ENCODE measurements around the gene RHBDF1.
"Not testable (repeated sequence)": the region's sequence is repeated elsewhere in the genome, so short reads cannot be mapped to it uniquely, and the experiment has no call there.

The RHBDF1 gene

GRCh38 chr16:20886-21285 lies 51.5 kb downstream of the RHBDF1 start:
- H3K4me2 ChIP-seq (ENCODE audit: low read length); H3K27me3 ChIP-seq (ENCODE audit: insufficient read depth, low read length); H3K23ac ChIP-seq (ENCODE audit: low read length); H2BK120ac ChIP-seq (ENCODE audit: insufficient read depth, low read length, poor library complexity); H2AFZ ChIP-seq (ENCODE audit: insufficient read depth, low read length, poor library complexity); H3K18ac ChIP-seq (ENCODE audit: low read length); H3K36me3 ChIP-seq (ENCODE audit: control insufficient read depth in 1 of 2, insufficient read depth in 2 of 2, low read length in 2 of 2); H3K79me1 ChIP-seq (ENCODE audit: low read length); H3K4me1 ChIP-seq (ENCODE audit: control insufficient read depth in 1 of 2, insufficient read depth in 2 of 2, low read length in 2 of 2); H3K9ac ChIP-seq (ENCODE audit: low read length); H2AK5ac ChIP-seq (ENCODE audit: low read length); DNase-seq; H2BK12ac ChIP-seq (ENCODE audit: low read length); H3K9me3 ChIP-seq (ENCODE audit: insufficient read depth, low read depth, low read length); H4K12ac ChIP-seq (ENCODE audit: low read depth, low read length); H2BK5ac ChIP-seq (ENCODE audit: low read depth, low read length, poor library complexity); H3K4me3 ChIP-seq (ENCODE audit: low read depth, low read length); H4K91ac ChIP-seq (ENCODE audit: low read depth, low read length); H3K79me2 ChIP-seq (ENCODE audit: control insufficient read depth, insufficient read depth, low read length, poor library complexity); H4K8ac ChIP-seq (ENCODE audit: low read depth, low read length); H3K14ac ChIP-seq (ENCODE audit: low read length); H3K27ac ChIP-seq (ENCODE audit: low read depth, low read length); H3K4ac ChIP-seq (ENCODE audit: low read depth, low read length): not testable (repeated sequence)
- WGBS (ENCODE audit: extremely low coverage, insufficient coverage, insufficient read length): no CpG with 5 or more reads among the region's 12 CpGs

GRCh38 chr16:17062-17765 lies 55.2 kb downstream of the RHBDF1 start:
- H2BK5ac ChIP-seq (ENCODE audit: low read depth, low read length, poor library complexity); H3K9ac ChIP-seq (ENCODE audit: low read length); H3K79me1 ChIP-seq (ENCODE audit: low read length); H3K27ac ChIP-seq (ENCODE audit: low read depth, low read length); H3K79me2 ChIP-seq (ENCODE audit: control insufficient read depth, insufficient read depth, low read length, poor library complexity); H3K23ac ChIP-seq (ENCODE audit: low read length); H4K12ac ChIP-seq (ENCODE audit: low read depth, low read length); H2BK12ac ChIP-seq (ENCODE audit: low read length); H4K8ac ChIP-seq (ENCODE audit: low read depth, low read length); H3K36me3 ChIP-seq (ENCODE audit: control insufficient read depth in 1 of 2, insufficient read depth in 2 of 2, low read length in 2 of 2); DNase-seq; H3K4me1 ChIP-seq (ENCODE audit: control insufficient read depth in 1 of 2, insufficient read depth in 2 of 2, low read length in 2 of 2); H2AK5ac ChIP-seq (ENCODE audit: low read length); H3K18ac ChIP-seq (ENCODE audit: low read length); H3K4me3 ChIP-seq (ENCODE audit: low read depth, low read length); H3K14ac ChIP-seq (ENCODE audit: low read length); H2AFZ ChIP-seq (ENCODE audit: insufficient read depth, low read length, poor library complexity); H3K4me2 ChIP-seq (ENCODE audit: low read length); H3K9me3 ChIP-seq (ENCODE audit: insufficient read depth, low read depth, low read length); H2BK120ac ChIP-seq (ENCODE audit: insufficient read depth, low read length, poor library complexity); H3K27me3 ChIP-seq (ENCODE audit: insufficient read depth, low read length); H4K91ac ChIP-seq (ENCODE audit: low read depth, low read length); H3K4ac ChIP-seq (ENCODE audit: low read depth, low read length): not testable (repeated sequence)
- no CpG with 5 or more reads among the region's 20 CpGs for WGBS (ENCODE audit: extremely low coverage, insufficient coverage, insufficient read length)

GRCh38 chr16:10772-11171 lies 61.7 kb downstream of the RHBDF1 start:
- not testable (repeated sequence) for H3K14ac ChIP-seq (ENCODE audit: low read length); H3K18ac ChIP-seq (ENCODE audit: low read length); DNase-seq; H4K8ac ChIP-seq (ENCODE audit: low read depth, low read length); H3K4me1 ChIP-seq (ENCODE audit: control insufficient read depth in 1 of 2, insufficient read depth in 2 of 2, low read length in 2 of 2); H3K79me1 ChIP-seq (ENCODE audit: low read length); H3K27ac ChIP-seq (ENCODE audit: low read depth, low read length); H3K9me3 ChIP-seq (ENCODE audit: insufficient read depth, low read depth, low read length); H2AFZ ChIP-seq (ENCODE audit: insufficient read depth, low read length, poor library complexity); H3K4ac ChIP-seq (ENCODE audit: low read depth, low read length); H3K23ac ChIP-seq (ENCODE audit: low read length); H3K4me3 ChIP-seq (ENCODE audit: low read depth, low read length); H3K4me2 ChIP-seq (ENCODE audit: low read length); H4K91ac ChIP-seq (ENCODE audit: low read depth, low read length); H2AK5ac ChIP-seq (ENCODE audit: low read length); H2BK5ac ChIP-seq (ENCODE audit: low read depth, low read length, poor library complexity); H2BK120ac ChIP-seq (ENCODE audit: insufficient read depth, low read length, poor library complexity); H3K79me2 ChIP-seq (ENCODE audit: control insufficient read depth, insufficient read depth, low read length, poor library complexity); H3K36me3 ChIP-seq (ENCODE audit: control insufficient read depth in 1 of 2, insufficient read depth in 2 of 2, low read length in 2 of 2); H4K12ac ChIP-seq (ENCODE audit: low read depth, low read length); H3K9ac ChIP-seq (ENCODE audit: low read length); H3K27me3 ChIP-seq (ENCODE audit: insufficient read depth, low read length); H2BK12ac ChIP-seq (ENCODE audit: low read length)
- no CpG with 5 or more reads among the region's 27 CpGs for WGBS (ENCODE audit: extremely low coverage, insufficient coverage, insufficient read length)

- Histone ChIP-seq H3K14ac (ENCODE audit: low read length) (no peak overlapping the region), H2BK12ac (ENCODE audit: low read length) (no peak overlapping the region), H3K4me2 (ENCODE audit: low read length) (no peak overlapping the region), H4K12ac (ENCODE audit: low read depth, low read length) (no peak overlapping the region), H4K8ac (ENCODE audit: low read depth, low read length) (no peak overlapping the region), H3K36me3 (ENCODE audit: control insufficient read depth in 1 of 2, insufficient read depth in 2 of 2, low read length in 2 of 2) (no peaks in the 10 kb centered on the region), H3K9me3 (ENCODE audit: insufficient read depth, low read depth, low read length) (peaks cover 2% of the 10 kb centered on the region), H2BK5ac (ENCODE audit: low read depth, low read length, poor library complexity) (no peak overlapping the region), H4K91ac (ENCODE audit: low read depth, low read length) (no peak overlapping the region), H3K79me2 (ENCODE audit: control insufficient read depth, insufficient read depth, low read length, poor library complexity) (no peaks in the 10 kb centered on the region), H3K4ac (ENCODE audit: low read depth, low read length) (no peak overlapping the region), H3K18ac (ENCODE audit: low read length) (no peak overlapping the region), H3K79me1 (ENCODE audit: low read length) (no peaks in the 10 kb centered on the region), H3K9ac (ENCODE audit: low read length) (no peak overlapping the region), H3K23ac (ENCODE audit: low read length) (no peak overlapping the region), H3K27ac (ENCODE audit: low read depth, low read length) (no peak overlapping the region), H3K4me3 (ENCODE audit: low read depth, low read length) (no peak overlapping the region), H3K27me3 (ENCODE audit: insufficient read depth, low read length) (no peaks in the 10 kb centered on the region), H2AK5ac (ENCODE audit: low read length) (no peak overlapping the region), H2AFZ (ENCODE audit: insufficient read depth, low read length, poor library complexity) (no peak overlapping the region), H3K4me1 (ENCODE audit: control insufficient read depth in 1 of 2, insufficient read depth in 2 of 2, low read length in 2 of 2) (no peaks in the 10 kb centered on the region), H2BK120ac (ENCODE audit: insufficient read depth, low read length, poor library complexity) (no peak overlapping the region)
- no CpG with 5 or more reads among the region's 48 CpGs for WGBS (ENCODE audit: extremely low coverage, insufficient coverage, insufficient read length)
- peak; percentile 37 to 66 for DNase-seq
Measured at GRCh38 chr16:9903-10665, 62.3 kb downstream of the RHBDF1 start.

Measured in trophoblast cell (in vitro differentiated cells and primary cell).